ENCODE results near the gene GALNS.

- TF ChIP-seq CTCF (IDR thresholded peaks at IDR 0.05) (no peak), POLR2A (IDR thresholded peaks at IDR 0.05) (no peak)
Measured at GRCh38 chr16:88839026-88839529, 17.7 kb downstream of the GALNS start.
